Stomach (tissue), 4 donors: ENCODE data around the gene ZNF304.

ENCODE experiments used
- CTCF ChIP-seq, 7 experiments: fragments of 450-650 bp in 4 of 7; fragments of 200-600 bp in 3 of 7; sonication (generic) in 3 of 7; IDR thresholded peaks; one replicate each; pipeline ENCODE4 v1.5.1; 2016 to 2019; ENCODE audit warnings: antibody characterized with exemption in 7 of 7, control low read depth in 2 of 7, mild to moderate bottlenecking in 1 of 7
- POLR2A ChIP-seq, 4 donors: fragments of 450-650 bp; IDR thresholded peaks; one replicate each; pipeline ENCODE4 v1.6.1; 2016; ENCODE audit warnings: antibody characterized with exemption in 4 of 4, control low read depth in 2 of 4, mild to moderate bottlenecking in 1 of 4, moderate library complexity in 1 of 4
- POLR2AphosphoS5 ChIP-seq, 3 donors: sonication (generic); formaldehyde crosslinking; IDR thresholded peaks; one replicate each; pipeline ENCODE4 v1.6.1; 2016; ENCODE audit warnings: antibody characterized with exemption in 3 of 3

- no peak for TF ChIP-seq POLR2AphosphoS5 (IDR thresholded peaks at IDR 0.05)
- TF ChIP-seq POLR2A (IDR thresholded peaks at IDR 0.05), result no peak
- TF ChIP-seq CTCF (IDR thresholded peaks at IDR 0.05), result no peak
These were observed 23.1 kb upstream of the ZNF304 start for GRCh38 chr19:57327993-57328392.
